GM19372 (cell line): Measurements from ENCODE around the gene SOBP.

ENCODE experiments used
- ATAC-seq: cut with Tn5 transposase; IDR thresholded peaks from one replicate; pipeline ENCODE4 v1.9.1; 2021; ENCODE audit warnings: mild to moderate bottlenecking, low read depth, moderate library complexity; ENCODE audit not compliant: unreplicated experiment

The SOBP gene

GRCh38 chr6:107633680-107634323, 143.9 kb downstream of the SOBP start:
- ATAC-seq: no peak

GRCh38 chr6:107634324-107635056, 144.6 kb downstream of the SOBP start:
- no peak for ATAC-seq

- ATAC-seq: no peak
Observed at GRCh38 chr6:107635057-107635515, 145.2 kb downstream of the SOBP start.

- no peak for ATAC-seq
Observed at GRCh38 chr6:107636486-107636885, 146.6 kb downstream of the SOBP start.

GRCh38 chr6:107637316-107638315, 147.7 kb downstream of the SOBP start:
- ATAC-seq: no peak

GRCh38 chr6:107638493-107638892, 148.6 kb downstream of the SOBP start:
- no peak for ATAC-seq

- ATAC-seq: no peak
Observed at GRCh38 chr6:107639511-107639910, 149.6 kb downstream of the SOBP start.

- no peak for ATAC-seq
Observed at GRCh38 chr6:107641071-107641470, 151.2 kb downstream of the SOBP start.

GRCh38 chr6:107641500-107641941, 151.6 kb downstream of the SOBP start:
- no peak for ATAC-seq

GRCh38 chr6:107642095-107642860, 152.4 kb downstream of the SOBP start:
- ATAC-seq: no peak

GRCh38 chr6:107642861-107643328, 153.0 kb downstream of the SOBP start:
- no peak for ATAC-seq

GRCh38 chr6:107644513-107644912, 154.6 kb downstream of the SOBP start:
- no peak for ATAC-seq

GRCh38 chr6:107645740-107646139, 155.8 kb downstream of the SOBP start:
- ATAC-seq: no peak

- no peak for ATAC-seq
Observed at GRCh38 chr6:107646176-107646575, 156.3 kb downstream of the SOBP start.

- ATAC-seq: no peak
Observed at GRCh38 chr6:107646776-107647438, 157.0 kb downstream of the SOBP start.

GRCh38 chr6:107647439-107647948, 157.6 kb downstream of the SOBP start:
- no peak for ATAC-seq

GRCh38 chr6:107648983-107649382, 159.1 kb downstream of the SOBP start:
- no peak for ATAC-seq

- no peak for ATAC-seq
Observed at GRCh38 chr6:107652526-107653182, 162.7 kb downstream of the SOBP start.

- ATAC-seq: no peak
Observed at GRCh38 chr6:107653183-107653580, 163.3 kb downstream of the SOBP start.
